ENCODE measurements around the gene TMEM120B.

TMEM120B gene

GRCh38 chr12:121826318-121827150 lies 114.0 kb downstream of the TMEM120B start:
- Histone ChIP-seq H3K27me3 (replicated peaks; ENCODE audit: control insufficient read depth, insufficient read depth, low read length) (no peaks in the 10 kb centered on the region), H3K36me3 (ENCODE audit: control insufficient read depth, insufficient read depth, low read length) (peaks cover 43% of the 10 kb centered on the region), H3K4me3 (replicated peaks; ENCODE audit: low read depth, low read length) (no peak overlapping the region)
- no peak for DNase-seq (ENCODE audit: extremely low read depth, insufficient read length)
- TF ChIP-seq CTCF (IDR thresholded peaks at IDR 0.05; ENCODE audit: insufficient read depth, low read length, poor library complexity, severe bottlenecking), result no peak

GRCh38 chr12:121827351-121828099 lies 115.0 kb downstream of the TMEM120B start:
- Histone ChIP-seq H3K4me3 (replicated peaks; ENCODE audit: low read depth, low read length) (no peak overlapping the region), H3K36me3 (ENCODE audit: control insufficient read depth, insufficient read depth, low read length) (peaks cover 39% of the 10 kb centered on the region), H3K27me3 (replicated peaks; ENCODE audit: control insufficient read depth, insufficient read depth, low read length) (no peaks in the 10 kb centered on the region)
- no peak for DNase-seq (ENCODE audit: extremely low read depth, insufficient read length)
- no peak for TF ChIP-seq CTCF (IDR thresholded peaks at IDR 0.05; ENCODE audit: insufficient read depth, low read length, poor library complexity, severe bottlenecking)

- H3K36me3 ChIP-seq (ENCODE audit: control insufficient read depth, insufficient read depth, low read length), result peaks cover 36% of the 10 kb centered on the region
- no peaks in the 10 kb centered on the region for H3K27me3 ChIP-seq (replicated peaks; ENCODE audit: control insufficient read depth, insufficient read depth, low read length)
- no peak overlapping the region for H3K4me3 ChIP-seq (replicated peaks; ENCODE audit: low read depth, low read length)
- no peak for DNase-seq (ENCODE audit: extremely low read depth, insufficient read length)
- no peak for TF ChIP-seq CTCF (IDR thresholded peaks at IDR 0.05; ENCODE audit: insufficient read depth, low read length, poor library complexity, severe bottlenecking)
Observed at GRCh38 chr12:121828306-121828705, 115.8 kb downstream of the TMEM120B start.

- no peak for DNase-seq (ENCODE audit: extremely low read depth, insufficient read length)
- H3K36me3 ChIP-seq (ENCODE audit: control insufficient read depth, insufficient read depth, low read length), result peaks cover 30% of the 10 kb centered on the region
Observed at GRCh38 chr12:121828826-121829225, 116.3 kb downstream of the TMEM120B start.

GRCh38 chr12:121829250-121829918 lies 116.8 kb downstream of the TMEM120B start:
- no peak for TF ChIP-seq CTCF (IDR thresholded peaks at IDR 0.05; ENCODE audit: insufficient read depth, low read length, poor library complexity, severe bottlenecking)
- Histone ChIP-seq H3K27me3 (replicated peaks; ENCODE audit: control insufficient read depth, insufficient read depth, low read length) (no peaks in the 10 kb centered on the region), H3K36me3 (ENCODE audit: control insufficient read depth, insufficient read depth, low read length) (peaks cover 29% of the 10 kb centered on the region), H3K4me3 (replicated peaks; ENCODE audit: low read depth, low read length) (no peak overlapping the region)
- DNase-seq (ENCODE audit: extremely low read depth, insufficient read length), result no peak

More at GRCh38 chr12:121828826-121829225, 116.3 kb downstream of the TMEM120B start:
- H3K4me3 ChIP-seq (replicated peaks; ENCODE audit: low read depth, low read length), result no peak overlapping the region
- TF ChIP-seq CTCF (IDR thresholded peaks at IDR 0.05; ENCODE audit: insufficient read depth, low read length, poor library complexity, severe bottlenecking), result no peak
- no peaks in the 10 kb centered on the region for H3K27me3 ChIP-seq (replicated peaks; ENCODE audit: control insufficient read depth, insufficient read depth, low read length)
